Adrenal gland (tissue), 12 donors: Measurements from ENCODE around the gene ZNF260. TPM values are rescaled to one million over a fixed set of nuclear protein-coding genes. Genes with fewer than 3 reads are reported as not detected.
"Not testable (repeated sequence)": the region's sequence is repeated elsewhere in the genome, so short reads cannot be mapped to it uniquely, and the experiment has no call there.

Source experiments
- DNase-seq, 7 donors: peaks; one replicate each; pipeline ENCODE4 v3.0.0-alpha.2; 2019 to 2020
- H3K27ac ChIP-seq, 5 donors: fragments of 200-600 bp; sonication (generic) in 4 of 5; 1 replicate in 3 of 5; 2 replicates in 2 of 5; pipeline versions ENCODE4 v1.5.1 to v1.8.0; 2016 to 2020; ENCODE audit warnings: mild to moderate bottlenecking in 1 of 5
- H3K27me3 ChIP-seq: fragments of 200-600 bp; 2 replicates; pipeline ENCODE4 v1.8.0; 2021
- H3K36me3 ChIP-seq, 2 donors: fragments of 200-600 bp; replicated peaks in 1 of 2; 1 replicate in 1 of 2; 2 replicates in 1 of 2; pipeline versions ENCODE4 v1.5.1 to v1.8.0; 2018 to 2022
- H3K4me1 ChIP-seq, 2 donors: fragments of 200-600 bp; replicated peaks in 1 of 2; 1 replicate in 1 of 2; 2 replicates in 1 of 2; pipeline versions ENCODE4 v1.5.1 to v1.8.0; 2018 to 2021
- H3K4me3 ChIP-seq, 4 donors: fragments of 200-600 bp; sonication (generic) in 3 of 4; one replicate each; pipeline ENCODE4 v1.5.1; 2016 to 2018
- H3K9me3 ChIP-seq, 3 donors: fragments of 200-600 bp; sonication (generic) in 1 of 3; replicated peaks in 1 of 3; 1 replicate in 2 of 3; 2 replicates in 1 of 3; pipeline versions ENCODE4 v1.5.1 to v1.8.0; 2016 to 2021
- CTCF ChIP-seq, 6 experiments: fragments of 450-650 bp in 4 of 6; fragments of 200-600 bp in 2 of 6; sonication (generic) in 1 of 6; IDR thresholded peaks; 1 replicate in 5 of 6; 2 replicates in 1 of 6; pipeline versions ENCODE4 v1.5.1 to v1.8.0; 2016 to 2021; ENCODE audit warnings: antibody characterized with exemption in 6 of 6, mild to moderate bottlenecking in 2 of 6, moderate library complexity in 1 of 6
- POLR2A ChIP-seq, 2 donors: fragments of 450-650 bp; IDR thresholded peaks; one replicate each; pipeline ENCODE4 v1.6.1; 2017; ENCODE audit warnings: antibody characterized with exemption in 2 of 2, mild to moderate bottlenecking in 2 of 2, moderate library complexity in 1 of 2
- WGBS, 4 donors: extraction: QIAGEN DNeasy Blood & Tissue Kit in 2 of 4; methylation state at CpG; one replicate each; pipeline versions ENCODE4 v1.1.5 to v1.1.7; 2013 to 2017; 5-methylcytosine and 5-hydroxymethylcytosine counted together
- intact Hi-C, 2 donors: fragments of 100-400 bp; cut with DNase I; formaldehyde crosslinking; loops; one replicate each; pipeline versions ENCODE4 v1.14.1 to v1.15.0; 2022 to 2023
- polyA plus RNA-seq, 3 donors: library from polyadenylated mRNA; stranded (reverse); fragments of 200-250 nt in 2 of 3; fragments of 350-450 nt in 1 of 3; fragmentation: Illumina TruSeq in 1 of 3; extraction: RNeasy Lipid Tissue Mini Kit (QIAGEN cat#74804) in 1 of 3; gene quantifications; one replicate each; pipeline ENCODE4 v1.2.3, GENCODE V29; 2013 to 2014
- total RNA-seq, 9 donors: library from RNA; depleted of rRNA in 4 of 9; stranded (reverse); fragments of >200 nt in 4 of 9; fragments of 120-200 nt in 1 of 9; fragmentation: NEBNext Ultra II Directional in 1 of 9; extraction: Animal tissue kit (Norgen Biotek cat#: 25700) in 1 of 9; gene quantifications; one replicate each; pipeline versions ENCODE4 v1.1.0 to v1.2.4, GENCODE V29; 2013 to 2023
- donor health status: healthy with polysubstance abuse.
- donor health status: Bipolar disorder and iron deficiency.
- donor health status: DM: yes; HTN: yes; CAD: no.
- donor health status: DM: no; HTN: no; CAD: no.
- donor health status: DM: no; HTN: no; CAD: no.
- donor health status: DM: yes; HTN: yes; CAD: no.

The ZNF260 gene
- total and polyA plus RNA-seq, 12 donors, result 2.2 to 23.3 (median 11.8) TPM

GRCh38 chr19:36501973-36502372 is 26.1 kb downstream of the ZNF260 start:
- no peak for DNase-seq
- WGBS, 4 donors, result 87 to 96% (median 93%) methylated on average over 5 of the region's 5 CpGs
- Histone ChIP-seq H3K9me3 (peaks cover 0 to 31% (median 0%) of the 10 kb centered on the region in 3 donors), H3K4me1 (no peaks in the 10 kb centered on the region), H3K27me3 (no peaks in the 10 kb centered on the region), H3K27ac (no peak overlapping the region), H3K36me3 (no peaks in the 10 kb centered on the region), H3K4me3 (no peak overlapping the region)
- intact Hi-C loops, result no loop called here
- TF ChIP-seq POLR2A (IDR thresholded peaks at IDR 0.05), result no peak
- TF ChIP-seq CTCF (IDR thresholded peaks at IDR 0.05), result no peak

- no peaks in the 10 kb centered on the region for H3K27me3 ChIP-seq
These were observed 31.1 kb downstream of the ZNF260 start for GRCh38 chr19:36497001-36497400.

DNA sequence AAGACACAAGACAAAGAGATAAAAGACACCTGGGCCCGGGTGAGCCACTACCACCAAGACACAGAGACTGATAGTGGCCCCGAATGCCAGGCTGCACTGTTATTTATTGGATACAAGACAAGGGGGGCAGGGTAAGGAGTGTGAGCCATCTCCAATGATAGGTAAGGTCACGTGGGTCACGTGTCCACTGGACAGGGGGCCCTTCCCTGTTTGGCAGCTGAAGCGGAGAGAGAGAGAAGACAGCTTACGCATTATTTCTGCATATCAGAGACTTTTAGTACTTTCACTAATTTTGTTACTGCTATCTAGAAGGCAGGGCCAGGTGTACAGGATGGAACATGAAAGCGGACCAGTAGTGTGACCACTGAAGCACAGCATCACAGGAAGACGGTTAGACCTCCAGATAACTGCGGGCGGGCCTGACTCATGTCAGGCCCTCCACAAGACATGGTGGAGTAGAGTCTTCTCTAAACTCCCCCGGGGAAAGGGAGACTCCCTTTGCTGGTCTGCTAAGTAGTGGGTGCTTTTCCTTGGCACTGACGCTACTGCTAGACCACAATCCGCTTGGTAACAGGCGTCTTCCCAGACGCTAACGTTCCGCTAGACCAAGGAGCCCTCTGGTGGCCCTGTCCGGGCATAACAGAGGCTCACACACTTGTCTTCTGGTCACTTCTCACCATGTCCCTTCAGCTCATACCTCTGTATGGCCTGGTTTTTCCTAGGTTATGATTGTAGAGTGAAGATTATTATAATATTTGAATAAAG is 35.2 kb downstream of the ZNF260 start:
- peak; percentile 43 to 71 (median 62) for TF ChIP-seq CTCF (IDR thresholded peaks at IDR 0.05)
- H3K4me3 ChIP-seq, H3K27me3 ChIP-seq, H3K4me1 ChIP-seq, H3K36me3 ChIP-seq, H3K27ac ChIP-seq, H3K9me3 ChIP-seq: not testable (repeated sequence)
- intact Hi-C loops, result loop anchor here in 1 of 2 donors (10.0 kb wide), 1 partner anchor 298 kb away; no protein-coding TSS in a partner anchor
- peak; percentile 31 to 88 (median 73) for DNase-seq
- WGBS, 4 donors, result 61 to 91% (median 65%) methylated on average over 11 to 18 of the region's 18 CpGs

More at GRCh38 chr19:36497001-36497400, 31.1 kb downstream of the ZNF260 start:
- H3K4me3 ChIP-seq, result no peak overlapping the region
- DNase-seq, result no peak
- no peak overlapping the region for H3K27ac ChIP-seq
- 83 to 90% (median 89%) methylated on average over 12 to 17 of the region's 17 CpGs for WGBS, 4 donors
- peaks cover 0 to 15% (median 0%) of the 10 kb centered on the region in 3 donors for H3K9me3 ChIP-seq
- H3K4me1 ChIP-seq, result no peaks in the 10 kb centered on the region
- intact Hi-C loops, result loop anchor here in 1 of 2 donors (10.0 kb wide), 1 partner anchor 302 kb away; no protein-coding TSS in a partner anchor
- H3K36me3 ChIP-seq, result no peaks in the 10 kb centered on the region
- TF ChIP-seq POLR2A (IDR thresholded peaks at IDR 0.05) (no peak), CTCF (IDR thresholded peaks at IDR 0.05) (no peak)

- not testable (repeated sequence) for H3K27ac ChIP-seq, H3K36me3 ChIP-seq, DNase-seq, H3K9me3 ChIP-seq, H3K27me3 ChIP-seq, H3K4me3 ChIP-seq
- intact Hi-C loops, result loop anchor here in 1 of 2 donors (10.0 kb wide), 1 partner anchor 296 kb away; no protein-coding TSS in a partner anchor
- H3K4me1 ChIP-seq, result peaks cover 0 to 10% of the 10 kb centered on the region in 2 donors
- WGBS, 4 donors, result 84 to 97% (median 95%) methylated on average over 6 to 25 of the region's 29 CpGs; no CpG with 5 or more reads in 1 of the 4 donors
These were observed 37.2 kb downstream of the ZNF260 start for GRCh38 chr19:36490846-36491245.
